Renal cortex interstitium (tissue), 15 donors: ENCODE data around the gene FNIP1. TPM values are rescaled to one million over a fixed set of nuclear protein-coding genes. Genes with fewer than 3 reads are reported as not detected.
"Not testable (repeated sequence)": the region's sequence is repeated elsewhere in the genome, so short reads cannot be mapped to it uniquely, and the experiment has no call there.

ENCODE experiments used
- DNase-seq, 11 donors: peaks; one replicate each; pipeline ENCODE4 v3.0.0-alpha.2; 2013; ENCODE audit warnings: low read depth in 9 of 11, low spot score in 4 of 11; ENCODE audit errors: extremely low read depth in 1 of 11
- long read RNA-seq, 16 experiments: transcript quantifications; one replicate each; lab custom pipeline, GENCODE V29; 2026
- polyA plus RNA-seq, 3 donors: library from polyadenylated mRNA; unstranded; fragments of 120-200 nt; gene quantifications; one replicate each; pipeline ENCODE4 v1.2.1, GENCODE V29; 2013; ENCODE audit not compliant: insufficient read length in 3 of 3

Gene FNIP1
- 10 to 100 TPM; 13.8 to 19.7 (median 16.6) TPM for polyA plus RNA-seq
- long read RNA-seq, donor 1, result 0 reads
- long read RNA-seq, donor 2, result 0 reads
- long read RNA-seq, donor 3, partial matches to known transcripts, result 0 of 3 reads
- long read RNA-seq, donor 3, other reads (novel, unspliced or antisense), result 0 of 3 reads
- long read RNA-seq, donor 4, partial matches to known transcripts, result 0 of 1 reads
- long read RNA-seq, donor 4, other reads (novel, unspliced or antisense), result 0 of 1 reads
- long read RNA-seq, donor 5, result 0 reads
- long read RNA-seq, donor 6, partial matches to known transcripts, result 0 of 1 reads
- long read RNA-seq, donor 6, other reads (novel, unspliced or antisense), result 0 of 1 reads
- long read RNA-seq, donor 7, result 0 reads
- long read RNA-seq, donor 8, result 0 reads
- long read RNA-seq, donor 9, full-length matches to known transcripts, result 1 of 1 reads
- long read RNA-seq, donor 9, partial matches to known transcripts, result 0 of 1 reads
- long read RNA-seq, donor 9, other reads (novel, unspliced or antisense), result 0 of 1 reads
- long read RNA-seq, donor 10, partial matches to known transcripts, result 0 of 1 reads
- long read RNA-seq, donor 10, other reads (novel, unspliced or antisense), result 0 of 1 reads
- long read RNA-seq, donor 11, partial matches to known transcripts, result 0 of 1 reads
- long read RNA-seq, donor 11, other reads (novel, unspliced or antisense), result 0 of 1 reads
- long read RNA-seq, donor 12, result 0 reads
- long read RNA-seq, donor 13, result 0 reads
- long read RNA-seq, donor 14, partial matches to known transcripts, result 0 of 1 reads
- long read RNA-seq, donor 14, other reads (novel, unspliced or antisense), result 0 of 1 reads
- long read RNA-seq, donor 15, full-length matches to known transcripts, result 2 of 2 reads
- long read RNA-seq, donor 15, partial matches to known transcripts, result 0 of 2 reads
- long read RNA-seq, donor 15, other reads (novel, unspliced or antisense), result 0 of 2 reads
- long read RNA-seq, donor 16, partial matches to known transcripts, result 0 of 2 reads
- long read RNA-seq, donor 16, other reads (novel, unspliced or antisense), result 0 of 2 reads

DNA sequence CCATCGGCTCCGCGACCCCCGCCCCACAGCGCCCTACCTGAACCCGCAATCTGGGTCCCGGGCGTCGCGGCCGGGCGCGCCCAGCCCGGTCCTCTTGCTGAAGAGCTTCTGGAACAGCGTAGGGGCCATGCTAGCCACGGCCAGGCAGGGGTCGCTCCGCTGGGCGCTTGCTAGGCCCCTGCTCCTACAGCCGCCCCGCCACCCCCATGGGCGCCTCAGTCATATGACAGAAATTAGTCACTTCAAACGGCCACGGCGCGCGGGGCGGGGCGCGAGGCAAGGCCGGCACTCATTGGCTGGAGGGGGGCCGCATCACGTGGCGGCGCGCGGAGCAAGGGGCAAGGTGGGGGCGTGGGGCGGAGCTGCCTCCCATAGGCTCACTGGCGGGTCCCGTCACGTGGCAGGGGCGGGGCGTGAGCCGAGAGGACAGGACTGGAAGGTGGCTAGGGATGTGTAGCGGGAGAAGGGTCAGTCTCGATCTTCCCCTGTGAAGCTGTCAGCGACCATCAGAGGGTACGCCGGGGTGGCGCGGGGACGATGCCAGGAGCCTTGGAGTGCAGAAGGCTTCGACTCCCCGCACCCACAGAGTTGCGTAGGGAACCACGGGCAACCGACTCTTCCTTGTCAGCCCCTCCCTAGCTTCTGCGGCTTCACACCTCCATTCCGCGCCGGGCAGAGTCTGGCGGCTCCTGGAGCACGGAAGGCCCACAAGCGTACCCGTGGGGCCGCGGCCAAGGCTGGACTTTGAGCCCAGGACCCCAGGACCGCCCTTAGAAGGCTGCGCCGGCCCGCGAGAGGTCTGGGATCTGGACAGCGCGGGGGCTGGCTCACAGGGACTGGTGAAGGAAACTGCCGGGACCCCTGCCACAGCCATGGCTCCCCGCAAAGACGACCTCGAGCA lies at the start of gene FNIP1:
FNIP1 (minus strand) TSS at position 225 of the 901 bp plus-strand sequence; CDS start at position 129, 96 bp downstream.
- peak; percentile 85 to 98 (median 95) for DNase-seq

DNA sequence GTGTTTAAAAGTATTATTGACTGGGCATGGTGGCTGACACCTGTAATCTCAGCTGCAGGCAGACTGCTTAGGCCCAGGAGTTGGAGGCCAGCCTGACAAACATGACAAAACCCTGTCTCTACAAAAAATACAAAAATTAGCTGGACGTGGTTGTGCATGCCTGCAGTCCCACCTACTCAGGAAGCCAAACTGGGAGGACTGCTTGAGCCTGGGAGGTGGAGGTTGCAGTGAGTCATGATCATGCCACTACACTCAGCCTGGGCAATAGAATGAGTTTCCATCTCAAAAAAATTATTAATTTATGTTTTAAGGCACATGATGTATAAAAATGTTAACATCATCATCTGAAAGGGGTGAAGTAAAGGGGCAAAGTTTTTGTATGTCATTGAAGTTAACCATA lies 49.7 kb upstream of the FNIP1 start:
- DNase-seq, result no peak

DNA sequence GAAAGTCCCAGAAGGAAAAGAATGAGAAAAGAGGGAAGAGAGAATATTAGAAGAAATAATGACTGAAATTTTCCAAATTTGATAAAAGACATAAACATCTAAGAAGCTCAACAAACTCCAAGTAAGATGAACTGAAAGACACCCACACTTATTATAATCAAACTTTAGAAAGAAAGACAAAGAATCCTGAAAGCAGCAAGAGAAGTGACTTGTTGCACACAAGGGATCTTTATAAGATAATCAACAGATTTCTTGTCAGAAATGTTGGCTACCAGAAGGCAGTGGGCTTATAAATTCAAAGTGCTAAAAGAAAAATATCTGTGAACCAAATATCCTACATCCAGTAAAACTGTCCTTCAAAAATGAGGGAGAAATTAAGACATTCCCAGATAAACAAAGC lies 49.0 kb upstream of the FNIP1 start:
- no peak for DNase-seq

DNA sequence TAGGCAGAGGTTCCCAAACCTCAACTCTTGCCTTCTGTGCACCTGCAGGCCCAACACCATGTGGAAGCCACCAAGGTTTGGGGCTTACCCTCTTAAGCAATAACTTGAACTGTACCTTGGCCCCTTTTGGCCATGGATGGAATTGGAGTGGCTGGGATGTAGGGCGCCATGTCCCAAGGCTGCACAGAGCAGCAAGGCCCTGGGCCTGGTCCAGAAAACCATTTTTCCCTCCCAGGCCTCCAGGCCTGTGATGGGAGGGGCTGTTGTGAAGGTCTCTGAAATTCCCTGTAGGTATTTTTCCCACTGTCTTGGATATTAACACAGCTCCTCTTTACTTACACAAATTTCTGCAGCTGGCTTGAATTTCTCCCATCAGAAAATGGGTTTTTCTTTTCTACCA lies 46.2 kb upstream of the FNIP1 start:
- DNase-seq, result not testable (repeated sequence)

DNA sequence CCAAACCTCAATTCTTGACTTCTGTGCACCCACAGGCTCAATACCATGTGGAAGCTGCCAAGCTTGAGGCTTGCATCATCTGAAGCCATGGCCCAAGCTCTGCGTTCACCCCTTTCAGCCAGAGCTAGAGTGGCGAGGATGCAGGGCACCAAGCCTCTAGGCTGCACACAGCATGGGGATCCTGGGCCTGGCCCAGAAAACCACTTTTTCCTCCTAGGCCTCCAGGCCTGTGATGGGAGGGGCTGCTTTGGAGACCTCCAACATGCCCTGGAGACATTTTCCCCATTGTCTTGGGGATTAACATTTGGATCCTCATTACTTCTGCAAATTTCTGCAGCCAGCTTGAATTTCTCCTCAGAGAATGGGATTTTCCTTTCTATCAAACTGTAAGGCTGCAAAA lies 35.9 kb upstream of the FNIP1 start:
- DNase-seq, result not testable (repeated sequence)

DNA sequence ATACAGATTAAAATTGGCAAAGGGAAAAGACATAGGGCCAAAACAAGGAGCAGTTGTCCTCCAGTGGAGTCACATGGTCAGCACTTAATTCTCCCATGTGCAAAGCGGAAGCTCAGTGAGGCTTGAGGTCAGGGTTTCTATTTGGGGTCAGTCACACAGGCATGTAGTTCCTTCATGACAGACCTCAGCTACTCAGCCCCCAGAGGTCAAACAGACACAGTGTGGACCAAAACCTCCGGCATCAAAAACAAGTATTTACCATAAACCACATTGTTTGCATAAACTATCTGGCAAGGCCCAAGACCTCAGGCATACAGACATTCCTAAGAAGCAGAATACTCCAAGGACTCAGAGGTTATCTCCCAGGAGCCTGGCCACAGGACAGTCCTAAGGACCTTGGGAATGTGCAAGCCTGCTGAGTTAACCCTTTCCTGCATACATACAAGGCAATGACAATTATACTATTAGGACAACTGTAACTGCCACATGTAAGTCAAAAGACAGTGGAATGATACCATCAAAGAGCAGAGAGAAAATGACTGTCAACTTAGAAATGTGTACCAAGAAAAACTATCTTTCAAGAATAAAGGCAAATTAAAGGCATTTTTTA lies 28.7 kb upstream of the FNIP1 start:
- no peak for DNase-seq

DNA sequence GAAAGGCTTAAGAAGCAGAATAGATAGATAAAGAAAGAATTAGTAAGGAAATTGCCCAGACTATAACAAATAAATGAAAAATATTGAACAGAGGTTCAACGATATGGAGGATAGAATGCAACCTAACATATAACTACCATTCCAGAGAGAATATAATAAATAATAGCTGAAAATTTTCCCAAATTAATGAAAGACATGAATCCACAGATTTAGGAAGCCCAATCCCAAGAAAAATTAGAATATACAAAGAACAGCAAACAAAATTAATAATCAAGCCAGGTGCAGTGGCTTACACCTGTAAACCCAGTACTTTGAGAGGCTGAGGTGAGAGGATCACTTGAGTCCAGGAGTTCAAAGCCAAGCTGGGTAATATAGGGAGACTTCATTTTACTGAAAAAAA lies 27.8 kb upstream of the FNIP1 start:
- DNase-seq, result no peak

DNA sequence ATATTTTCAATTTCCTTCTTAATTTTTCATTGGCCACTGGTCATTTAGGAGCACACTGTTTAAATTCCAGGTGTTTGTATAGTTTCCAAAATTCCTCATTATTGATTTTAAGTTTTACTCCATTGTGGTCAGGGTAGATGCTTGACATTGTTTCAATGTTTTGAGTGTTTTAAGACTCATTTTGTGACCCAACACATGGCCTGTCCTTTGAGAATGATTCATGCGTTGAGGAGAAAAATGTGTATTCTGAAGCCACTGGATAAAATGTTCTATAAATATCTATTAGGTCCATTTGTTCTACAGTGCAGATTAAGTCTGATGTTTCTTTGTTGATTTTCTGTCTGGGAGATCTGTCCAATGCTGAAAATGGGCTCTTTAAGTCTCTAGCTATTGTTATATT lies 24.4 kb upstream of the FNIP1 start:
- DNase-seq, result no peak

DNA sequence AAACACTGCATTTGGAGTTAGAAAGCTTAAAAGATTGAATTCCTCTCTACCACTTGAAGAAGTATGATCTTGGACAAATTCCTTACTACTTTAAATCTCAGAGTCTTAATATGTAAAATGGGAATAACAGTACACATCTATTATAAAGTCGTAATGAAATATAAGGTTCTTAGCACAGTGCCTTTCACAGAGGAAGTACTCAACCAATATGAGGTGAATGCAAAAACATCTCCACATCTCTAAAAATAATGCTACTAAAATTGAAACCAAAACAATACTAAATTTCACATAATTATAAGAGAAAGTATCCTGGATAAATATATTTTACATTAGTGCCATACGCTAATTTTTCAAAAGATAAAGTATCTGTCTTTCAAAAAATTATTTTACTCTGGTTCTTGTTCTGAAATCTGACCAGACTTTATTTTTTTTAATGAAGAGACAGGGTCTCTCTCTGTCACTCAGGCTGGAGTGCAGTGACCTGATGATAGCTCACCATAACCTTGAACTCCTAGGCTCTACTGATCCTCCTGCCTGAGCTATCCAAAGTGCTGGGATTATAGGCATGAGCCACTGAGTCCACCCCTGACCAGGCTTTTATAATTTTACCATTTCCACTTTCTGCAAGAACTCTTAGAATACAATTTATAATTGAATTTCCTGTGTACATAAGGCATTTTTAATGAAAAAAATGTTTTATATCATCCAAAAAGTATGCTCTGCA lies 21.3 kb upstream of the FNIP1 start:
- DNase-seq, result no peak

DNA sequence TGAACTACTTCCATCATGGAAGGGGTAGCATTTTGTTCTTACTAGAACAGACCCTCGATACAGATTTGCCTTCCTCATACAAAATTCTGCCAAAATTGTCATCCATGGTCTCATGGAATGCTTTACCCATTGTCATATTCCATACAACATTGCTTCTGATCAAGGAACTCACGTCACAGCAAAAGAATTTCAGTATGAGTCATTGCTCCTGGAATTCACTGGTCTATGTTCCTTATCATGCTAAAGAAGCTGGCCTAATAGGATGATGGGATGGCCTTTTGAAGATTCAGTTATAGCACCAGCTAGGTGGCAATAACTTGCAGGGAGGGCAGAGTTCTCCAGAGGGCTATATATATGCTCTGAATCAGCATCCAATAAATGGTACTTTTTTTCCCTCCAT lies 18.2 kb upstream of the FNIP1 start:
- DNase-seq, result no peak

DNA sequence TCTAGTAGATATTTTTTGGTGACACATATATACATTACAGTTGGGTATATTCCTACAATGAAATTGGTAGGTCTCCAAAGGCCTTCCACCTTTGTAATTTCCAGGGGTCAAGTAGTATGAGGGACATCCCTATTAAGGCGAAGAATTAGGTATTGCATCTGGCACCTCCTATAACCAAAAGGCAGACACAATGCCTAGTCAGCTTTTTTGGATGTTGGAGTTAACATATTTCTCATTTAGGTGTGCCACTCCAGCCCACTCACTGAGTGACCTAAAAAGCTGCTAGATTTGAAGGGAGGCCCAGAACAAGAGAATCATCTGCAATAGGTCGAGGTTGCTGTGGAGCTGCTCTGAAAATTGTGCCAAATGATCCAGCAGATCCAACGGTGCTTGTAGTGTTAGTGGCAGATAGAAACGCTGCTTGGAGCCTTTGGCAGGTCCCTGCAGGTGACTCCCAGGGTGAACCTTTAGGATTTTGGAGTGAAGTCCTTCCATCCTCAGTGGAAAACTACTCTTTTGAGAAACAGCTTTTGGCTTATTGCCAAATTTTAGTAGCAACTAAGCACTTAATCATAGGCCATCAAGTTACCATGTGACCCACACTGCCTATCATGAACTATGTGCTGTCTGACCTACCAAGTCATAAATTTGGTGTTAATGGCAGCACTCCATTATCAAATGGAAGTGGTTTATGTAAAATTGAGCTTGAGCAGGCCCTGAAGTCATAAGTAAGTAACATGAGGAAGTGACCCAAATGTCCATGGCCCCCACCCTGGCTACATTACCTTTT lies 15.7 kb upstream of the FNIP1 start:
- no peak for DNase-seq

DNA sequence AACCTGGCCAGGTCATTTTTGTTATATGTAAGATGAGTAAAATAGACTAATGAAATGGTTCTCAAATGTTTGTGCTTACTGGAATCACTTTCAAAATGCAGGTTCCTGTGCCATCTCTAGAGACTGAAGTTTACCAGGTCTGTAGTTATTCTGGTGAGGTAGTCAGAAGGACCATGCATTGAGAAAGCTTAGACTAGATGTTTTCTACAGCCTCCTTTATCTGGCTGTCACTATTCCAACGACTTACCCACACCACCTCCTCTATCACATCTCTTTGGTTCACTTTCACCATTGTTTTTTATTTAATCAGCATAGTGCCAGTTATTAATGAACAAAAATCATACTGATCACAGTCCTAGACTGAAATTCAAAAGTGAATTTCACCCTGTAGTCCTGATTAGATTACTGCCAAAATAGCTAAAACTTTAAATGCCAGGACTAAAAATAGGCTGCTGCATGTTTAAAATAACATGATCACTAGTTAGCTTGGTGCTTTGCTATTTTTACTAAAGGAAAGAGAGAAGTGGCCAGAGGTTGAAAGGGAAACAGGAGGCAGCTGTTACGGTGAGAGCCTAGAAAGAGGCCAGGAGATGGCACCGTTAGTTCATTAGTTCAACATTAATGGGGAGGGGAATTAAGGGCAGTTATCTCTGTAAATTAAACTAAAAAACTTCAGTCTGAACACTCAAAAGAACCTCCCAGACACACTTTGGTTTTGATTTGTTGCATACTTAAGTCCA lies 13.9 kb upstream of the FNIP1 start:
- no peak for DNase-seq

DNA sequence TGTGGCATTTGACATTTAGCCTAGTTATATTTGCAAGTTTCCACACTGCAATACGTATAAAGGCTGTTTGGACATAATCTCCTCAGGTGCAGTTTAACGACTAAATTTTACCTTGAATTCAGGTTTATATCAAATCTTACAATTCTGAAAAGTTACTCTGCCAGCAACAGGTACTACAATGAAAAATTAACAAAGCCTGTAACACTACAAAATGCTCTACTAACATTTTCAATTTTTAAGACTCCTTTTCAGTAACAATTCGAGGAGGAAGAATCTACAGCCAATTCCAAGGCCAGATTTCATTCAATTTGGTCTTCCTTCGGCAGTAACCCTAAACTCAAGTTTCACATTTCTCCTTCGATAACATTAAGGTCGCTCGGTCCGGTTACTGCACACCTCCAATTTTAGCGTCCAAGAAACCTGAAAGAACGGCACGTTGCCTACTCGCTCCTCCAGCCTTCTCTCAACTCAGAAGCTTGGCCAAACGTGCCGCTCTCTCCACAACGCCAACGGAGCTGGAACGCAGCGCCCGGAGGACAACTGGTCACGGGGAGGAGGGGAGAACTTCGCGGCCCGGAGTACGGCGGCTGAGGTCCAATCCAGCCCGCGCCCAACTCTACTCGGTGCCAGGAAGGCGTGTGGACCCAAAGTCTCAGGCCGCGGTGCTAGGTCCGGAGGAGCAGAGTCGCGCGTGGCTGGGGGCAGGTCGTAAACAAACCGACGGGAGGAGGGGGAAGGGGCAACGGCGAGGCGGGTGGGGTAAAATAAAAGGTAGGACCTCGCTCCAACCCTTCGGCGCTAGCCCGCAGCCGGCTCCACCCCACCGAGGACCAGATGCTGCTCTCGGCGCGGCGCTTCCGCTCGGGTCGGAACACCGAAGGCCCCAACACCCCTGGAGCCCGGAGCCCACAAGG lies 681 bp downstream of the FNIP1 start:
- peak in 10 of 11 donors; percentile 23 to 59 (median 37) for DNase-seq

DNA sequence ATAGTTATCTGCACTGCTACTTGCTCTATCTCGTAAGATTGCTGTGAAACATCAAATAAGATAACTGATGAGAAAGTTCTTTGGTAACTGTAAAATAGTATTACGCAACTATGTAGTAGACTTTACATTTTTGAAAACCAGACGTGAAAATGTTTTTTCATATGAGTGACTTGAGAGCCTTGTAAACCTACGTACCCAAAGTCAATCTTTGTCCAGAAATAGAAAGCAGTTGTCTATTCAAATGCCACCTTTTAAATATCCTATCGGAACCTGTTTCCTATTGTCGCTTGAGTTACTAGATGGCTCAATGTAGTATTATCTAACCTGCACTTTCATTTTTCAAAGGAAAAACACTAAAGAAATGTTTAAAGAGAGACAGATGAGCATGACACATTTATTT lies 1.6 kb downstream of the FNIP1 start:
- no peak for DNase-seq

DNA sequence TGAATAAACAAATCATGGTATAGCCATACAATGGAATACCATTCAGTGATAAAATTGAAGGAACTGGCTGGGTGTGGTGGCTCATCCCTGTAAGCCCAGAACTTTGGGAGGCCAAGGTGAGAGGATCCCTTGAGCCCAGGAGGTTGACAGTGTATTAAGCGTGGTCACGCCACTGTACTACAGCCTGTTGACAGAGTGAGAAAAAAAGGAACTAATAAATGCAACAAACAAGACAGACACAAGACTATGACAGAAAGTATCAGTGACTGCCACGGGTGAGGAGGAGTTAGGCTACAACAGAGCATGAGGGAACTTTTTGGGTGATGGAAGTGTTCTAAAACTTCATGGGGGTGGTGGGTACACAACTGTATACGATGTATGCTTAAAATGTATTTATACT lies 2.2 kb downstream of the FNIP1 start:
- no peak for DNase-seq
